CD4-positive, alpha-beta T cell treated with Interleukin-17A for 4 hours (primary cell): Measurements from ENCODE around the gene RPN1.
A peak's percentile ranks its signal among the peaks of the same experiment; 100 is the strongest.
"Not testable (repeated sequence)": the region's sequence is repeated elsewhere in the genome, so short reads cannot be mapped to it uniquely, and the experiment has no call there.

Experiments used
- DNase-seq: peaks from one replicate; pipeline ENCODE4 v3.0.0-alpha.2; 2020; ENCODE audit warnings: mixed read lengths

The RPN1 gene

GRCh38 chr3:128650096-128651050 is at the start of gene RPN1:
Gene RPN1, minus strand, starts transcription at chr3:128650818. Its CDS starts 18 bp downstream, at chr3:128650800.
- DNase-seq: peak; percentile 94

- peak; percentile 44 for DNase-seq
Observed at GRCh38 chr3:128698211-128699047, 47.8 kb upstream of the RPN1 start.

- DNase-seq: no peak
Observed at GRCh38 chr3:128697341-128697740, 46.7 kb upstream of the RPN1 start.

- DNase-seq: no peak
Observed at GRCh38 chr3:128693696-128694095, 43.1 kb upstream of the RPN1 start.

GRCh38 chr3:128689060-128689459 is 38.4 kb upstream of the RPN1 start:
- DNase-seq: no peak

- DNase-seq: no peak
Observed at GRCh38 chr3:128686465-128686864, 35.8 kb upstream of the RPN1 start.

- peak; percentile 14 for DNase-seq
Observed at GRCh38 chr3:128684986-128685726, 34.5 kb upstream of the RPN1 start.

- DNase-seq: peak; percentile 15
Observed at GRCh38 chr3:128683957-128684356, 33.3 kb upstream of the RPN1 start.

GRCh38 chr3:128681369-128681829 is 30.8 kb upstream of the RPN1 start:
- DNase-seq: no peak

- peak; percentile 100 for DNase-seq
Observed at GRCh38 chr3:128680603-128681368, 30.2 kb upstream of the RPN1 start.

GRCh38 chr3:128679338-128679737 is 28.7 kb upstream of the RPN1 start:
- no peak for DNase-seq

- not testable (repeated sequence) for DNase-seq
Observed at GRCh38 chr3:128675802-128676201, 25.2 kb upstream of the RPN1 start.

- DNase-seq: no peak
Observed at GRCh38 chr3:128674161-128674784, 23.7 kb upstream of the RPN1 start.

GRCh38 chr3:128667641-128668040 is 17.0 kb upstream of the RPN1 start:
- DNase-seq: no peak

GRCh38 chr3:128665362-128666021 is 14.9 kb upstream of the RPN1 start:
- DNase-seq: no peak

GRCh38 chr3:128663151-128663550 is 12.5 kb upstream of the RPN1 start:
- no peak for DNase-seq

- DNase-seq: no peak
Observed at GRCh38 chr3:128655531-128655930, 4.9 kb upstream of the RPN1 start.

- peak; percentile 52 for DNase-seq
Observed at GRCh38 chr3:128653993-128654805, 3.6 kb upstream of the RPN1 start.

GRCh38 chr3:128653383-128653992 is 2.9 kb upstream of the RPN1 start:
- peak; percentile 59 for DNase-seq
